RPMI8226 (cell line): ENCODE measurements around the gene ABHD10.

Source experiments
- DNase-seq: peaks from one replicate; pipeline ENCODE4 v3.0.0-alpha.2; 2015

ABHD10 gene

GRCh38 chr3:112002096-112002971 is 23.5 kb downstream of the ABHD10 start:
- no peak for DNase-seq

GRCh38 chr3:112003321-112004080 is 24.7 kb downstream of the ABHD10 start:
- no peak for DNase-seq

GRCh38 chr3:112004187-112004586 is 25.4 kb downstream of the ABHD10 start:
- no peak for DNase-seq

- no peak for DNase-seq
These were observed 25.8 kb downstream of the ABHD10 start for GRCh38 chr3:112004669-112005068.

GRCh38 chr3:112005091-112005672 is 26.4 kb downstream of the ABHD10 start:
- DNase-seq: no peak

- no peak for DNase-seq
These were observed 28.8 kb downstream of the ABHD10 start for GRCh38 chr3:112007633-112008032.

GRCh38 chr3:112009670-112010069 is 30.8 kb downstream of the ABHD10 start:
- DNase-seq: no peak

GRCh38 chr3:112010636-112011035 is 31.8 kb downstream of the ABHD10 start:
- DNase-seq: no peak

GRCh38 chr3:112011376-112011940 is 32.6 kb downstream of the ABHD10 start:
- DNase-seq: no peak

GRCh38 chr3:112012205-112012992 is 33.6 kb downstream of the ABHD10 start:
- DNase-seq: no peak

GRCh38 chr3:112013058-112013783 is 34.4 kb downstream of the ABHD10 start:
- DNase-seq: peak; percentile 79

- no peak for DNase-seq
These were observed 34.9 kb downstream of the ABHD10 start for GRCh38 chr3:112013784-112014143.

- DNase-seq: no peak
These were observed 38.3 kb downstream of the ABHD10 start for GRCh38 chr3:112017091-112017490.

- DNase-seq: no peak
These were observed 39.9 kb downstream of the ABHD10 start for GRCh38 chr3:112018712-112019111.

- no peak for DNase-seq
These were observed 40.9 kb downstream of the ABHD10 start for GRCh38 chr3:112019716-112020115.

GRCh38 chr3:112020674-112021085 is 41.9 kb downstream of the ABHD10 start:
- DNase-seq: no peak

GRCh38 chr3:112027142-112027541 is 48.3 kb downstream of the ABHD10 start:
- DNase-seq: no peak

- no peak for DNase-seq
These were observed 49.0 kb downstream of the ABHD10 start for GRCh38 chr3:112027826-112028225.

GRCh38 chr3:112030901-112031300 is 52.1 kb downstream of the ABHD10 start:
- DNase-seq: no peak

- no peak for DNase-seq
These were observed 53.4 kb downstream of the ABHD10 start for GRCh38 chr3:112032098-112032731.

GRCh38 chr3:112034436-112034835 is 55.6 kb downstream of the ABHD10 start, which contains the start of gene TMPRSS7:
Gene TMPRSS7, plus strand, starts transcription at chr3:112034736. Its CDS starts 110 bp downstream, at chr3:112034846.
- DNase-seq: no peak
